ENCODE results near the gene TMEM222.
"Not testable (repeated sequence)": the region's sequence is repeated elsewhere in the genome, so short reads cannot be mapped to it uniquely, and the experiment has no call there.

DNA sequence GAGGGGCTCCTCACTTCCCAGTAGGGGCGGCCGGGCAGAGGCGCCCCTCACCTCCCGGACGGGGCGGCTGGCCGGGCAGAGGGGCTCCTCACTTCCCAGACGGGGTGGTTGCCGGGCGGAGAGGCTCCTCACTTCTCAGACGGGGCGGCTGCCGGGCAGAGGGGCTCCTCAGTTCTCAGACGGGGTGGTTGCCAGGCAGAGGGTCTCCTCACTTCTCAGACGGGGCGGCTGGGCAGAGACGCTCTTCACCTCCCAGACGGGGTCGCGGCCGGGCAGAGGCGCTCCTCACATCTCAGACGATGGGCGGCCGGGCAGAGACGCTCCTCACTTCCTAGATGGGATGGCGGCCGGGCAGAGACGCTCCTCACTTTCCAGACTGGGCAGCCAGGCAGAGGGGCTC is 32.8 kb upstream of the TMEM222 start:
- TF ChIP-seq, protein P1, sequence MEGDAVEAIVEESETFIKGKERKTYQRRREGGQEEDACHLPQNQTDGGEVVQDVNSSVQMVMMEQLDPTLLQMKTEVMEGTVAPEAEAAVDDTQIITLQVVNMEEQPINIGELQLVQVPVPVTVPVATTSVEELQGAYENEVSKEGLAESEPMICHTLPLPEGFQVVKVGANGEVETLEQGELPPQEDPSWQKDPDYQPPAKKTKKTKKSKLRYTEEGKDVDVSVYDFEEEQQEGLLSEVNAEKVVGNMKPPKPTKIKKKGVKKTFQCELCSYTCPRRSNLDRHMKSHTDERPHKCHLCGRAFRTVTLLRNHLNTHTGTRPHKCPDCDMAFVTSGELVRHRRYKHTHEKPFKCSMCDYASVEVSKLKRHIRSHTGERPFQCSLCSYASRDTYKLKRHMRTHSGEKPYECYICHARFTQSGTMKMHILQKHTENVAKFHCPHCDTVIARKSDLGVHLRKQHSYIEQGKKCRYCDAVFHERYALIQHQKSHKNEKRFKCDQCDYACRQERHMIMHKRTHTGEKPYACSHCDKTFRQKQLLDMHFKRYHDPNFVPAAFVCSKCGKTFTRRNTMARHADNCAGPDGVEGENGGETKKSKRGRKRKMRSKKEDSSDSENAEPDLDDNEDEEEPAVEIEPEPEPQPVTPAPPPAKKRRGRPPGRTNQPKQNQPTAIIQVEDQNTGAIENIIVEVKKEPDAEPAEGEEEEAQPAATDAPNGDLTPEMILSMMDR (IDR thresholded peaks at IDR 0.05) = not testable (repeated sequence)
- TF ChIP-seq EZH2phosphoT487 (IDR thresholded peaks at IDR 0.05) = not testable (repeated sequence)
